T-cell (primary cell): Measurements from ENCODE around the gene NAV2. TPM values are rescaled to one million over a fixed set of nuclear protein-coding genes. Genes with fewer than 3 reads are reported as not detected.

Experiments used
- ATAC-seq, 4 experiments: fragments of 200-7000 bp in 3 of 4; fragments of 150-1000 bp in 1 of 4; cut with Tn5 transposase; replicated peaks in 1 of 4; 1 replicate in 3 of 4; 2 replicates in 1 of 4; pipeline ENCODE4 v1.10.0; 2021; ENCODE audit warnings: moderate library complexity in 3 of 4, mild to moderate bottlenecking in 2 of 4, moderate number of reproducible peaks in 1 of 4
- CTCF ChIA-PET, 2 donors: fragments of 300-600 bp; sonication (Branson Sonifier 250); formaldehyde crosslinking; loops; one replicate each; lab custom pipeline; 2022; ENCODE audit warnings: antibody characterized with exemption in 2 of 2; lab: Charles Lee
- POLR2A ChIA-PET, 2 donors: fragments of 300-600 bp; sonication (Branson Sonifier 250); formaldehyde crosslinking; loops; one replicate each; lab custom pipeline; 2022; ENCODE audit warnings: antibody characterized with exemption in 2 of 2; lab: Charles Lee
- DNase-seq, 35 experiments: peaks; one replicate each; pipeline versions ENCODE4 v3.0.0 to v3.0.0-alpha.2; 2013 to 2023
- H3K27ac ChIP-seq: one replicate; pipeline ENCODE4 v1.5.1; 2013; ENCODE audit warnings: low read length
- H3K27me3 ChIP-seq, 2 experiments: replicated peaks in 1 of 2; 1 replicate in 1 of 2; 2 replicates in 1 of 2; pipeline versions ENCODE4 v1.6.1 to v1.7.0; 2013; ENCODE audit warnings: low read length in 1 of 2, mixed read lengths in 1 of 2; ENCODE audit not compliant: control insufficient read depth in 2 of 2, insufficient read depth in 2 of 2; ENCODE audit errors: extremely low read depth in 1 of 2
- H3K36me3 ChIP-seq, 2 donors: 1 replicate in 1 of 2; 2 replicates in 1 of 2; pipeline versions ENCODE4 v1.6.1 to v1.7.0; 2013; ENCODE audit warnings: low read length in 1 of 2; ENCODE audit not compliant: control insufficient read depth in 2 of 2, insufficient read depth in 1 of 2; ENCODE audit errors: extremely low read depth in 1 of 2
- H3K4me1 ChIP-seq, 2 experiments: 1 replicate in 1 of 2; 2 replicates in 1 of 2; pipeline versions ENCODE4 v1.6.1 to v1.7.0; 2013; ENCODE audit warnings: low read length in 2 of 2, mixed read lengths in 1 of 2; ENCODE audit not compliant: insufficient read depth in 2 of 2, control insufficient read depth in 1 of 2; ENCODE audit errors: extremely low read depth in 1 of 2
- H3K4me3 ChIP-seq, 2 donors: 1 replicate in 1 of 2; 2 replicates in 1 of 2; pipeline versions ENCODE4 v1.5.1 to v1.7.0; 2013; ENCODE audit warnings: mild to moderate bottlenecking in 2 of 2, low read length in 1 of 2, moderate library complexity in 1 of 2; ENCODE audit not compliant: control insufficient read depth in 1 of 2; ENCODE audit errors: extremely low read depth in 1 of 2
- H3K9me3 ChIP-seq: 2 replicates; pipeline ENCODE4 v1.7.0; 2013
- H3K27ac Mint-ChIP-seq, 2 donors: one replicate each; pipeline ENCODE4 v1.8.0; 2020 to 2021; ENCODE audit warnings: mild to moderate bottlenecking in 2 of 2, mixed read lengths in 2 of 2
- H3K27me3 Mint-ChIP-seq, 2 donors: one replicate each; pipeline ENCODE4 v1.8.0; 2021 to 2022; ENCODE audit warnings: mixed read lengths in 2 of 2
- H3K36me3 Mint-ChIP-seq: one replicate; pipeline ENCODE4 v1.8.0; 2021; ENCODE audit warnings: mixed read lengths
- H3K4me1 Mint-ChIP-seq, 3 donors: one replicate each; pipeline ENCODE4 v1.8.0; 2020 to 2022; ENCODE audit warnings: mixed read lengths in 3 of 3, mild to moderate bottlenecking in 1 of 3
- H3K4me3 Mint-ChIP-seq, 3 donors: one replicate each; pipeline ENCODE4 v1.8.0; 2020 to 2022; ENCODE audit warnings: mild to moderate bottlenecking in 3 of 3, mixed read lengths in 3 of 3, moderate library complexity in 3 of 3
- H3K9me3 Mint-ChIP-seq, 3 donors: one replicate each; pipeline ENCODE4 v1.8.0; 2020 to 2022; ENCODE audit warnings: mixed read lengths in 3 of 3
- WGBS: methylation state at CpG from one replicate; pipeline ENCODE4 v1.1.5; 2013; ENCODE audit warnings: missing lambda C conversion rate; ENCODE audit not compliant: insufficient coverage; 5-methylcytosine and 5-hydroxymethylcytosine counted together
- total RNA-seq, 35 experiments: library from RNA in 6 of 35; stranded (reverse) in 6 of 35; fragments of 120-200 nt in 1 of 35; gene quantifications; one replicate each; pipeline versions ENCODE4 v1.2.1 to v1.2.4 and lab custom pipeline; 2013 to 2026

The NAV2 gene
- total RNA-seq, 5 donors from 2014 or later (not counting 1 experiment from before 2014, with no cell fraction given): 0.55 to 3.0 (median 1.8) TPM

DNA sequence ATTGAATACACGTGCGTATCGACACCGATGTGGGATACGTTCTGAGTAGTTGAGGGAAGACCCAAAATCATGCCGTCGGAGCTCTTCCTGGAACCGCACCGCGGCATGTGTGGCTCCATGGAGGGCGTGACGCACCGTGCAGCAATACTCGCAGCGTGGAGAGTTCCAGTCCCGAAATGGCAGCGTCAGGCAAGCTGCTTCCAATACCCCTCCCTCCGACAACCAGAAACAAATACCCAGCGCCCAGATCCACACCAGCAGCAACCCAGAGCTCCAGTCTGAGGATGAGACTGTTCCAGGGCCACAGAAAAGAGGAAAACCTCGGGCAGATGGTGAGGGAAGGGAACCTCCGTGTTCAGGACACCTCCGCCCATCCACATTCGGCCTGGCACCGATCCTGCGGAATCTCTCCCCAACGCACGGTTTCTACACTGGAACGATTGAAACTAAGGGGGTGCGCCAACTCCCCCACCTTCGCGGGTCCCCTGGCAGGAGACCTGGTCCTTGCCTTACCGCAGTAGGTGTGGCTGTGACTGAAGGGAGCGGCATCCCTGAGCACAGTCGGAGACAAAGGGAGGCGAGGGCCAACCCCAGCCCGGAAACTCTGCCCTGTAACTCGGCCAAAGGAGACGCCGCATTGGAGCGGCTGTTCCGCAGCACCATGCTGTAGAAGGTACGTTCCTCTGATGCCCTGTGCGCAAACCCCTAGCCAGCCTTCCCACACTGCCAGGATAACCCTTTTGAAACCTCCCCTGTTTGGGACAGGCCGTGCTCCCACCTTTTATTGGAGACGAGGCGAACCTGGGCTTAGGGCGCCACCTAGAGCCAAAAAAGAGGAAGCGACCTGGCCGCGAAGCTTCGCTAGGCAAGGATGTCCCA lies 419.4 kb downstream of the NAV2 start:
- H3K9me3 ChIP-seq: no peaks in the 10 kb centered on the region

GRCh38 chr11:20132667-20133039 lies 420.0 kb downstream of the NAV2 start:
- Mint-ChIP-seq H3K27ac (no peak overlapping the region), H3K4me1 (peaks cover 10 to 15% (median 12%) of the 10 kb centered on the region in 3 donors), H3K9me3 (no peaks in the 10 kb centered on the region), H3K4me3 (peak overlapping the region; percentile 72 to 79 (median 78)), H3K36me3 (no peaks in the 10 kb centered on the region), H3K27me3 (peaks cover 31 to 37% of the 10 kb centered on the region in 2 donors)
- WGBS: no CpG with 5 or more reads among the region's 8 CpGs
- peaks cover 4 to 12% of the 10 kb centered on the region in 2 experiments for H3K4me1 ChIP-seq
- H3K27ac ChIP-seq: no peak overlapping the region
- ATAC-seq: no peak
- no peaks in the 10 kb centered on the region for H3K9me3 ChIP-seq
- no peaks in the 10 kb centered on the region for H3K36me3 ChIP-seq
- H3K4me3 ChIP-seq: peak overlapping the region; percentile 52 to 77
- peaks cover 9 to 32% of the 10 kb centered on the region in 2 experiments for H3K27me3 ChIP-seq
- DNase-seq: no peak
- POLR2A ChIA-PET: no interaction called here
- CTCF ChIA-PET: interaction anchor here (0.6 to 1.7 kb wide), 9 partner anchors 9 to 1090 kb away, joined by 3 to 5 read pairs (median 3); no protein-coding TSS in a partner anchor

More for the DNA sequence above, 419.4 kb downstream of the NAV2 start:
- Mint-ChIP-seq H3K27me3 (peaks cover 31 to 37% of the 10 kb centered on the region in 2 donors), H3K27ac (no peak overlapping the region), H3K4me3 (peak overlapping the region; percentile 72 to 79 (median 78)), H3K9me3 (no peaks in the 10 kb centered on the region), H3K36me3 (no peaks in the 10 kb centered on the region), H3K4me1 (peaks cover 10 to 15% (median 12%) of the 10 kb centered on the region in 3 donors)
- Histone ChIP-seq H3K4me3 (peak overlapping the region; percentile 52 to 77), H3K4me1 (peaks cover 4 to 12% of the 10 kb centered on the region in 2 experiments), H3K27ac (no peak overlapping the region), H3K27me3 (peaks cover 9 to 30% of the 10 kb centered on the region in 2 experiments), H3K36me3 (no peaks in the 10 kb centered on the region)
- peak; percentile 52 to 66 (median 59) for ATAC-seq
- WGBS: 14% methylated on average over 40 of the region's 51 CpGs
- POLR2A ChIA-PET: no interaction called here
- DNase-seq: peak in 26 of 35 experiments; percentile 5 to 63 (median 24)
- CTCF ChIA-PET: interaction anchor here (0.6 to 1.7 kb wide), 10 partner anchors 18 to 1091 kb away, joined by 3 to 6 read pairs (median 3); no protein-coding TSS in a partner anchor

- Mint-ChIP-seq H3K4me3 (no peak overlapping the region), H3K36me3 (no peaks in the 10 kb centered on the region), H3K4me1 (peaks cover 10 to 15% (median 12%) of the 10 kb centered on the region in 3 donors), H3K9me3 (no peaks in the 10 kb centered on the region), H3K27me3 (peaks cover 45 to 56% of the 10 kb centered on the region in 2 donors), H3K27ac (no peak overlapping the region)
- DNase-seq (no peak), ATAC-seq (no peak)
- 90% methylated on average over 3 of the region's 5 CpGs for WGBS
- H3K27ac ChIP-seq: no peak overlapping the region
- ChIA-PET POLR2A (no interaction called here), CTCF (interaction anchor here in 1 of 2 donors (0.8 kb wide), 1 partner anchor 29 kb away, joined by 3 read pairs; no protein-coding TSS in a partner anchor)
- no peaks in the 10 kb centered on the region for H3K9me3 ChIP-seq
- peaks cover 9 to 32% of the 10 kb centered on the region in 2 experiments for H3K27me3 ChIP-seq
- H3K4me3 ChIP-seq: no peak overlapping the region
- peaks cover 4 to 12% of the 10 kb centered on the region in 2 experiments for H3K4me1 ChIP-seq
- H3K36me3 ChIP-seq: no peaks in the 10 kb centered on the region
Observed at GRCh38 chr11:20134991-20135736, 422.5 kb downstream of the NAV2 start.

- peaks cover 44 to 65% of the 10 kb centered on the region in 2 donors for H3K27me3 Mint-ChIP-seq
- ChIA-PET CTCF (interaction anchor here in 1 of 2 donors (0.8 to 1.7 kb wide), 3 partner anchors 11 to 268 kb away, joined by 3 to 5 read pairs (median 3); no protein-coding TSS in a partner anchor), POLR2A (no interaction called here)
- H3K27ac Mint-ChIP-seq: no peak overlapping the region
- peaks cover 0 to 3% (median 0%) of the 10 kb centered on the region in 3 donors for H3K4me1 Mint-ChIP-seq
- ATAC-seq (no peak), DNase-seq (no peak)
- no peak overlapping the region for H3K4me3 Mint-ChIP-seq
- Histone ChIP-seq H3K27ac (no peak overlapping the region), H3K36me3 (no peaks in the 10 kb centered on the region), H3K4me3 (no peak overlapping the region), H3K9me3 (no peaks in the 10 kb centered on the region), H3K4me1 (peaks cover 0 to under 1% of the 10 kb centered on the region in 2 experiments), H3K27me3 (peaks cover 3 to 12% of the 10 kb centered on the region in 2 experiments)
- H3K9me3 Mint-ChIP-seq: no peaks in the 10 kb centered on the region
- no peaks in the 10 kb centered on the region for H3K36me3 Mint-ChIP-seq
Observed at GRCh38 chr11:20137637-20138036, 425.0 kb downstream of the NAV2 start.

GRCh38 chr11:20138707-20139106 lies 426.1 kb downstream of the NAV2 start:
- CTCF ChIA-PET: no interaction called here
- no CpG with 5 or more reads among the region's 4 CpGs for WGBS

GRCh38 chr11:20154381-20154780 lies 441.7 kb downstream of the NAV2 start:
- H3K27ac Mint-ChIP-seq: no peak overlapping the region
- H3K4me3 ChIP-seq: no peak overlapping the region
- no peak overlapping the region for H3K4me3 Mint-ChIP-seq
- H3K9me3 ChIP-seq: peaks cover under 1% of the 10 kb centered on the region
- peaks cover 4% of the 10 kb centered on the region for H3K36me3 Mint-ChIP-seq
- DNase-seq (no peak), ATAC-seq (no peak)
- H3K4me1 ChIP-seq: peaks cover 0 to 27% of the 10 kb centered on the region in 2 experiments
- no peak overlapping the region for H3K27ac ChIP-seq
- no CpG with 5 or more reads among the region's 1 CpG for WGBS
- no peaks in the 10 kb centered on the region for H3K36me3 ChIP-seq
- H3K4me1 Mint-ChIP-seq: peaks cover 24 to 27% (median 26%) of the 10 kb centered on the region in 3 donors
- peaks cover 0 to 8% (median 3%) of the 10 kb centered on the region in 3 donors for H3K9me3 Mint-ChIP-seq
- H3K27me3 Mint-ChIP-seq: peaks cover 28 to 36% of the 10 kb centered on the region in 2 donors
- CTCF ChIA-PET: interaction anchor here (0.6 to 1.9 kb wide), 5 partner anchors 17 to 549 kb away, joined by 3 to 7 read pairs (median 5); no protein-coding TSS in a partner anchor
- H3K27me3 ChIP-seq: peaks cover 12 to 32% of the 10 kb centered on the region in 2 experiments
- POLR2A ChIA-PET: interaction anchor here in 1 of 2 donors (0.7 kb wide), 1 partner anchor 13 kb away, joined by 3 read pairs; no protein-coding TSS in a partner anchor

More at GRCh38 chr11:20138707-20139106, 426.1 kb downstream of the NAV2 start:
- H3K27me3 ChIP-seq: peaks cover 0 to 5% of the 10 kb centered on the region in 2 experiments
- no peaks in the 10 kb centered on the region for H3K36me3 Mint-ChIP-seq
- no peak overlapping the region for H3K27ac Mint-ChIP-seq
- no peaks in the 10 kb centered on the region for H3K9me3 ChIP-seq
- H3K4me3 ChIP-seq: no peak overlapping the region
- ATAC-seq (no peak), DNase-seq (no peak)
- H3K4me3 Mint-ChIP-seq: no peak overlapping the region
- POLR2A ChIA-PET: no interaction called here
- no peaks in the 10 kb centered on the region for H3K36me3 ChIP-seq
- H3K27ac ChIP-seq: no peak overlapping the region
- H3K27me3 Mint-ChIP-seq: peaks cover 44 to 59% of the 10 kb centered on the region in 2 donors
- no peaks in the 10 kb centered on the region for H3K9me3 Mint-ChIP-seq
- no peaks in the 10 kb centered on the region for H3K4me1 ChIP-seq
- no peaks in the 10 kb centered on the region for H3K4me1 Mint-ChIP-seq
